H1 (cell line): ENCODE results near the gene DRC7. TPM values are rescaled to one million over a fixed set of nuclear protein-coding genes. Genes with fewer than 3 reads are reported as not detected.

Experiments
- CTCF ChIA-PET: fragments of 300-600 bp; sonication (Branson Sonifier 250); formaldehyde crosslinking; loops from one replicate; lab custom pipeline; 2021; ENCODE audit not compliant: partially characterized antibody; lab: Charles Lee
- POLR2A ChIA-PET: fragments of 300-600 bp; sonication (Branson Sonifier 250); formaldehyde crosslinking; loops from one replicate; lab custom pipeline; 2021; ENCODE audit warnings: inconsistent platforms; ENCODE audit not compliant: partially characterized antibody; lab: Charles Lee
- DNase-seq, 2 experiments: peaks; one replicate each; pipeline versions ENCODE4 v3.0.0 to v3.0.0-alpha.2; 2010 to 2022; ENCODE audit warnings: low spot score in 2 of 2, low read depth in 1 of 2, mixed read lengths in 1 of 2
- FAIRE-seq: peaks from 2 replicates; lab custom pipeline; 2011; peaks lifted over from hg19 to GRCh38; lab: Jason Lieb, UNC
- H2AFZ ChIP-seq: 2 replicates; pipeline ENCODE4 v1.8.1; 2012; ENCODE audit warnings: low read length, inconsistent platforms
- H2AK5ac ChIP-seq: 2 replicates; pipeline ENCODE4 v1.6.1; 2013; ENCODE audit warnings: low read depth, low read length
- H2BK120ac ChIP-seq: replicated peaks from 2 replicates; pipeline ENCODE3; 2013; ENCODE audit warnings: low read depth, low read length, inconsistent platforms
- H2BK12ac ChIP-seq: 2 replicates; pipeline ENCODE4 v1.6.1; 2013; ENCODE audit warnings: low read depth, low read length
- H2BK15ac ChIP-seq: 2 replicates; pipeline ENCODE4 v1.6.1; 2013; ENCODE audit warnings: low read length
- H2BK20ac ChIP-seq: 2 replicates; pipeline ENCODE4 v1.6.1; 2013; ENCODE audit warnings: low read length
- H2BK5ac ChIP-seq: 2 replicates; pipeline ENCODE4 v1.6.1; 2013; ENCODE audit warnings: low read depth, low read length
- H3K14ac ChIP-seq: 2 replicates; pipeline ENCODE4 v1.6.1; 2013; ENCODE audit warnings: inconsistent platforms; ENCODE audit not compliant: insufficient read length
- H3K18ac ChIP-seq: 2 replicates; pipeline ENCODE4 v1.6.1; 2013; ENCODE audit warnings: low read length; ENCODE audit errors: extremely low read depth
- H3K23ac ChIP-seq: 2 replicates; pipeline ENCODE4 v1.6.1; 2013; ENCODE audit warnings: inconsistent platforms; ENCODE audit not compliant: insufficient read length
- H3K23me2 ChIP-seq: 2 replicates; pipeline ENCODE4 v1.6.1; 2013; ENCODE audit warnings: low read depth, low read length
- H3K27ac ChIP-seq: 2 replicates; pipeline ENCODE4 v1.6.1; 2011; ENCODE audit warnings: low read depth, low read length, inconsistent platforms
- H3K27me3 ChIP-seq, 4 experiments: replicated peaks in 1 of 4; 1 replicate in 1 of 4; 2 replicates in 3 of 4; pipeline versions ENCODE4 v1.6.1 to v1.8.1; 2011 to 2013; ENCODE audit warnings: low read length in 3 of 4, mild to moderate bottlenecking in 3 of 4, inconsistent platforms in 2 of 4, mixed read lengths in 2 of 4, moderate library complexity in 1 of 4; ENCODE audit not compliant: control insufficient read depth in 3 of 4, insufficient read depth in 3 of 4; ENCODE audit errors: extremely low read depth in 1 of 4
- H3K36me3 ChIP-seq, 4 experiments: 2 replicates each; pipeline versions ENCODE4 v1.6.1 to v1.8.1; 2011 to 2013; ENCODE audit warnings: mild to moderate bottlenecking in 4 of 4, low read length in 3 of 4, moderate library complexity in 2 of 4, control low read depth in 1 of 4, inconsistent platforms in 1 of 4; ENCODE audit not compliant: insufficient read depth in 4 of 4, control insufficient read depth in 2 of 4
- H3K4ac ChIP-seq: replicated peaks from 2 replicates; pipeline ENCODE3; 2013; ENCODE audit warnings: low read length, low read depth, mixed read lengths, inconsistent platforms; ENCODE audit not compliant: insufficient read length
- H3K4me1 ChIP-seq, 4 experiments: replicated peaks in 1 of 4; 1 replicate in 1 of 4; 2 replicates in 3 of 4; pipeline versions ENCODE4 v1.6.1 to v1.8.1; 2011 to 2013; ENCODE audit warnings: low read length in 3 of 4, inconsistent platforms in 2 of 4, mixed read lengths in 1 of 4; ENCODE audit not compliant: insufficient read depth in 4 of 4, control insufficient read depth in 3 of 4
- H3K4me2 ChIP-seq, 2 experiments: 2 replicates each; pipeline versions ENCODE4 v1.6.1 to v1.8.1; 2011 to 2013; ENCODE audit warnings: low read depth in 2 of 2, low read length in 2 of 2, control low read depth in 1 of 2, inconsistent platforms in 1 of 2, mild to moderate bottlenecking in 1 of 2; ENCODE audit not compliant: insufficient read depth in 1 of 2
- H3K4me3 ChIP-seq, 4 experiments: fragments of 200-600, 300-600 bp in 1 of 4; sonication (generic), shearing (Covaris generic), sonication (Bioruptor Twin) in 1 of 4; 2 replicates each; pipeline versions ENCODE4 v1.5.1 to v1.8.1; 2011 to 2016; ENCODE audit warnings: low read length in 4 of 4, low read depth in 3 of 4, control low read depth in 2 of 4, inconsistent platforms in 2 of 4, mild to moderate bottlenecking in 2 of 4, mixed read lengths in 1 of 4, moderate library complexity in 1 of 4; ENCODE audit not compliant: insufficient read depth in 2 of 4; ENCODE audit errors: extremely low read depth in 1 of 4
- H3K56ac ChIP-seq: replicated peaks from 2 replicates; pipeline ENCODE3; 2013; ENCODE audit warnings: low read depth, mild to moderate bottlenecking, mixed read lengths, low read length, inconsistent platforms; ENCODE audit not compliant: insufficient read length
- H3K79me1 ChIP-seq: 2 replicates; pipeline ENCODE4 v1.6.1; 2013; ENCODE audit warnings: low read depth, low read length, control low read depth
- H3K79me2 ChIP-seq, 2 experiments: 2 replicates each; pipeline versions ENCODE4 v1.6.1 to v1.8.1; 2012 to 2013; ENCODE audit warnings: low read length in 2 of 2, mild to moderate bottlenecking in 2 of 2, inconsistent platforms in 1 of 2; ENCODE audit not compliant: insufficient read depth in 2 of 2, control insufficient read depth in 1 of 2
- H3K9ac ChIP-seq, 4 experiments: replicated peaks in 1 of 4; 1 replicate in 1 of 4; 2 replicates in 3 of 4; pipeline versions ENCODE4 v1.6.1 to v1.8.1; 2011 to 2013; ENCODE audit warnings: low read depth in 3 of 4, low read length in 3 of 4, control low read depth in 2 of 4, mild to moderate bottlenecking in 2 of 4, moderate library complexity in 2 of 4, inconsistent platforms in 1 of 4; ENCODE audit errors: extremely low read depth in 1 of 4
- H3K9me3 ChIP-seq, 2 experiments: 2 replicates each; pipeline versions ENCODE4 v1.6.1 to v1.8.1; 2012 to 2013; ENCODE audit warnings: mild to moderate bottlenecking in 2 of 2, moderate library complexity in 2 of 2, control low read depth in 1 of 2, inconsistent platforms in 1 of 2, low read depth in 1 of 2, low read length in 1 of 2, mixed read lengths in 1 of 2; ENCODE audit not compliant: insufficient read depth in 2 of 2
- H4K20me1 ChIP-seq, 2 experiments: replicated peaks in 1 of 2; 2 replicates each; pipeline versions ENCODE3 to v1.8.1; 2011 to 2013; ENCODE audit warnings: inconsistent platforms in 2 of 2, low read length in 2 of 2, mild to moderate bottlenecking in 1 of 2; ENCODE audit not compliant: insufficient read depth in 2 of 2, control insufficient read depth in 1 of 2
- H4K5ac ChIP-seq: 2 replicates; pipeline ENCODE4 v1.6.1; 2013; ENCODE audit warnings: low read length, low read depth, mixed read lengths, inconsistent platforms; ENCODE audit not compliant: insufficient read length
- H4K8ac ChIP-seq: 2 replicates; pipeline ENCODE4 v1.8.0; 2013; ENCODE audit warnings: mild to moderate bottlenecking, moderate library complexity, low read length, inconsistent platforms; ENCODE audit not compliant: insufficient read depth; ENCODE audit errors: extremely low read depth
- H4K91ac ChIP-seq: replicated peaks from 2 replicates; pipeline ENCODE3; 2013; ENCODE audit warnings: low read length, mixed read lengths, inconsistent platforms; ENCODE audit not compliant: insufficient read length
- ATF3 ChIP-seq: IDR thresholded peaks from 2 replicates; pipeline ENCODE4 v1.6.1; 2011; ENCODE audit warnings: low read depth, mild to moderate bottlenecking, low read length; ENCODE audit not compliant: insufficient read depth
- BRCA1 ChIP-seq: IDR thresholded peaks from 2 replicates; pipeline ENCODE4 v1.6.1; 2012; ENCODE audit warnings: low read depth, low read length, improper control_type of control experiment
- CHD1 ChIP-seq: IDR thresholded peaks from 2 replicates; pipeline ENCODE4 v1.6.1; 2012; ENCODE audit warnings: low read depth, low read length, improper control_type of control experiment
- GTF2F1 ChIP-seq: IDR thresholded peaks from 2 replicates; pipeline ENCODE4 v1.6.1; 2012; ENCODE audit warnings: low read depth, low read length, improper control_type of control experiment, borderline replicate concordance
- HDAC2 ChIP-seq, 2 experiments: fragments of 300-600 bp in 1 of 2; sonication (generic) in 1 of 2; IDR thresholded peaks; 2 replicates each; pipeline ENCODE4 v1.6.1; 2011 to 2012; ENCODE audit warnings: low read depth in 2 of 2, low read length in 2 of 2, mild to moderate bottlenecking in 2 of 2, moderate library complexity in 2 of 2, borderline replicate concordance in 1 of 2, inconsistent platforms in 1 of 2
- RFX5 ChIP-seq: IDR thresholded peaks from 2 replicates; pipeline ENCODE4 v1.6.1; 2011; ENCODE audit warnings: low read depth, low read length, improper control_type of control experiment, borderline replicate concordance
- SP4 ChIP-seq: IDR thresholded peaks from 2 replicates; pipeline ENCODE4 v1.6.1; 2012; ENCODE audit warnings: low read length, inconsistent platforms
- SUZ12 ChIP-seq: fragments of 200-600 bp; sonication (generic); IDR thresholded peaks from 2 replicates; pipeline ENCODE4 v1.6.1; 2012; ENCODE audit warnings: mild to moderate bottlenecking, inconsistent platforms, low read length, moderate library complexity, mixed read lengths
- WGBS, 2 experiments: shearing (Covaris generic) in 1 of 2; methylation state at CpG; one replicate each; pipeline versions ENCODE4 v1.1.6 to v1.1.7; 2013 to 2015; ENCODE audit warnings: low lambda C conversion rate in 2 of 2, mixed read lengths in 2 of 2, inconsistent platforms in 1 of 2, low coverage in 1 of 2, missing lambda C conversion rate in 1 of 2; ENCODE audit not compliant: insufficient replicate concordance in 2 of 2, insufficient coverage in 1 of 2, insufficient read length in 1 of 2; ENCODE audit errors: extremely low coverage in 1 of 2, missing lambda C conversion rate in 1 of 2; 5-methylcytosine and 5-hydroxymethylcytosine counted together
- polyA plus RNA-seq, 7 experiments: library from polyadenylated mRNA; depleted of rRNA in 3 of 7; stranded (reverse) in 5 of 7; unstranded in 2 of 7; fragments of >200 nt in 5 of 7; fragments of 200-250 nt in 2 of 7; gene quantifications; 1 replicate in 5 of 7; 2 replicates in 1 of 7; 4 replicates in 1 of 7; pipeline versions ENCODE4 v1.2.1 to v1.2.3, GENCODE V29; 2011 to 2013; ENCODE audit warnings: missing spikeins in 2 of 7, mixed read lengths in 2 of 7
- total RNA-seq: library from RNA; stranded (reverse); fragmentation: NEBNext Ultra II Directional; extraction: Animal tissue kit (Norgen Biotek cat#: 25700); gene quantifications from 2 replicates; pipeline ENCODE4 v1.2.1, GENCODE V29; 2021
- TF ChIP-seq, protein P1 (sequence below): IDR thresholded peaks from 2 replicates; pipeline ENCODE4 v1.6.1; 2012; ENCODE audit warnings: inconsistent platforms
- TF ChIP-seq, protein P2 (sequence below), 3 experiments: IDR thresholded peaks; 1 replicate in 2 of 3; 2 replicates in 1 of 3; pipeline versions ENCODE4 v1.5.1 to v1.6.1; 2011; ENCODE audit warnings: low read length in 3 of 3, mild to moderate bottlenecking in 3 of 3, inconsistent platforms in 2 of 3, low read depth in 1 of 3, moderate library complexity in 1 of 3; ENCODE audit not compliant: insufficient read depth in 1 of 3; ENCODE audit errors: control extremely low read depth in 1 of 3

Gene DRC7
- total and polyA plus RNA-seq, 2 of the 8 experiments (the other 6 are each of a cell fraction or from before 2014, with no cell fraction given) = 0.14 TPM; not detected in 1

DNA sequence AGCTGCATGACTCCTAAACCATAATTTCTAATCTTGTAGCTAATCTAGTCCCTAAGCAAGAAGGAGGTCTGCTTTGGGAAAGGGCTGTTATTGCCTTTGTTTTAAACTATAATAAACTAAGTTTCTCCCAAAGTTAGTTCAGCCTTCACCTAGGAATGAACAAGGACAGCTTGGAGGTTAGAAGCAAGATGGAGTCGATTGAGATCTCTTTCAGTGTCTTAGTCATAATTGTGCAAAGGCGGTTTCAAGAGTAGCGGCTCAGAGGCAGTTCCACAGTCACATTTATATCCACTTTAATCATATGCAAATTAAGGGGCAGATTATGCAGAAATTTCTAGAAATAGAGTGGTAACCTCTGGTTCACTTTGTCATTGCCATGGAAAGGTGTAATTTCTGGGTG lies 17.4 kb downstream of the DRC7 start:
- no peak overlapping the region for H4K91ac ChIP-seq
- H2AFZ ChIP-seq = no peak overlapping the region
- H3K9me3 ChIP-seq = no peaks in the 10 kb centered on the region
- no peak overlapping the region for H3K27ac ChIP-seq
- WGBS, 2 experiments = 91% methylated on average over 3 of the region's 3 CpGs; no CpG with 5 or more reads in 1 of the 2 experiments
- no peaks in the 10 kb centered on the region; a peak in 1 of 7 replicates for H3K27me3 ChIP-seq
- no peaks in the 10 kb centered on the region for H3K79me1 ChIP-seq
- no peak overlapping the region for H3K18ac ChIP-seq
- POLR2A ChIA-PET = no interaction called here
- H2AK5ac ChIP-seq = no peak overlapping the region
- no peak overlapping the region for H3K23ac ChIP-seq
- H3K36me3 ChIP-seq = no peaks in the 10 kb centered on the region
- no peak overlapping the region for H3K4me3 ChIP-seq
- H3K4ac ChIP-seq = no peak overlapping the region
- no peaks in the 10 kb centered on the region for H3K23me2 ChIP-seq
- H4K8ac ChIP-seq = no peak overlapping the region
- no peak overlapping the region for H2BK15ac ChIP-seq
- H3K14ac ChIP-seq = no peak overlapping the region
- H2BK20ac ChIP-seq = no peak overlapping the region
- H2BK120ac ChIP-seq = no peak overlapping the region
- H4K5ac ChIP-seq = no peak overlapping the region
- H3K9ac ChIP-seq = no peak overlapping the region
- no peaks in the 10 kb centered on the region for H3K4me1 ChIP-seq
- CTCF ChIA-PET = interaction anchor here (1.2 to 4.2 kb wide), 6 partner anchors 8 to 63 kb away, joined by 3 to 15 read pairs (median 4); partner anchors contain the start of gene ADGRG3
- H3K4me2 ChIP-seq = no peak overlapping the region
- H3K56ac ChIP-seq = no peak overlapping the region
- no peaks in the 10 kb centered on the region for H4K20me1 ChIP-seq
- FAIRE-seq (no peak), DNase-seq (no peak)
- no peak overlapping the region for H2BK12ac ChIP-seq
- H3K79me2 ChIP-seq = no peaks in the 10 kb centered on the region
- H2BK5ac ChIP-seq = no peak overlapping the region
- TF ChIP-seq SP4 (no peak), CHD1 (no peak), GTF2F1 (no peak), SUZ12 (no peak), BRCA1 (no peak), RFX5 (no peak), ATF3 (no peak), HDAC2 (IDR thresholded peaks at IDR 0.05; ENCODE audit: borderline replicate concordance in 1 of 2, low read depth in 2 of 2, low read length in 2 of 2) (no peak)
- TF ChIP-seq, protein P1, sequence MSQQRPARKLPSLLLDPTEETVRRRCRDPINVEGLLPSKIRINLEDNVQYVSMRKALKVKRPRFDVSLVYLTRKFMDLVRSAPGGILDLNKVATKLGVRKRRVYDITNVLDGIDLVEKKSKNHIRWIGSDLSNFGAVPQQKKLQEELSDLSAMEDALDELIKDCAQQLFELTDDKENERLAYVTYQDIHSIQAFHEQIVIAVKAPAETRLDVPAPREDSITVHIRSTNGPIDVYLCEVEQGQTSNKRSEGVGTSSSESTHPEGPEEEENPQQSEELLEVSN = no peak
- TF ChIP-seq, protein P2, sequence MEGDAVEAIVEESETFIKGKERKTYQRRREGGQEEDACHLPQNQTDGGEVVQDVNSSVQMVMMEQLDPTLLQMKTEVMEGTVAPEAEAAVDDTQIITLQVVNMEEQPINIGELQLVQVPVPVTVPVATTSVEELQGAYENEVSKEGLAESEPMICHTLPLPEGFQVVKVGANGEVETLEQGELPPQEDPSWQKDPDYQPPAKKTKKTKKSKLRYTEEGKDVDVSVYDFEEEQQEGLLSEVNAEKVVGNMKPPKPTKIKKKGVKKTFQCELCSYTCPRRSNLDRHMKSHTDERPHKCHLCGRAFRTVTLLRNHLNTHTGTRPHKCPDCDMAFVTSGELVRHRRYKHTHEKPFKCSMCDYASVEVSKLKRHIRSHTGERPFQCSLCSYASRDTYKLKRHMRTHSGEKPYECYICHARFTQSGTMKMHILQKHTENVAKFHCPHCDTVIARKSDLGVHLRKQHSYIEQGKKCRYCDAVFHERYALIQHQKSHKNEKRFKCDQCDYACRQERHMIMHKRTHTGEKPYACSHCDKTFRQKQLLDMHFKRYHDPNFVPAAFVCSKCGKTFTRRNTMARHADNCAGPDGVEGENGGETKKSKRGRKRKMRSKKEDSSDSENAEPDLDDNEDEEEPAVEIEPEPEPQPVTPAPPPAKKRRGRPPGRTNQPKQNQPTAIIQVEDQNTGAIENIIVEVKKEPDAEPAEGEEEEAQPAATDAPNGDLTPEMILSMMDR (IDR thresholded peaks at IDR 0.05; ENCODE audit: control extremely low read depth in 1 of 3, insufficient read depth in 1 of 3, low read depth in 1 of 3, low read length in 3 of 3) = no peak
